ENCODE data around the gene BNC2. TPM values are rescaled to one million over a fixed set of nuclear protein-coding genes. Genes with fewer than 3 reads are reported as not detected.

The BNC2 gene
- total and polyA plus RNA-seq, 2 experiments from 2014 or later = 13.8 to 18.5 TPM

GRCh38 chr9:16413509-16414016 is 456.9 kb downstream of the BNC2 start:
- 42 to 46% methylated on average over 9 of the region's 9 CpGs for WGBS, 2 experiments (ENCODE audit: low coverage in 1 of 2, low lambda C conversion rate in 2 of 2, missing lambda C conversion rate in 2 of 2)
- H3K27ac ChIP-seq = peak overlapping the region; percentile 55

GRCh38 chr9:16412740-16413139 is 457.7 kb downstream of the BNC2 start:
- no peak overlapping the region for H3K9ac ChIP-seq
- DNase-seq = no peak

More at GRCh38 chr9:16413509-16414016, 456.9 kb downstream of the BNC2 start:
- Histone ChIP-seq H3K79me2 (ENCODE audit: insufficient read depth) (no peaks in the 10 kb centered on the region), H3K36me3 (ENCODE audit: low read depth) (no peaks in the 10 kb centered on the region), H3K9ac (no peak overlapping the region; the same call in 1 of the 2 replicates), H3K4me3 (no peak overlapping the region), H3K27me3 (replicated peaks; ENCODE audit: insufficient read depth) (no peaks in the 10 kb centered on the region), H3K4me1 (ENCODE audit: insufficient read depth) (peaks cover 50% of the 10 kb centered on the region), H4K20me1 (ENCODE audit: insufficient read depth) (no peaks in the 10 kb centered on the region), H3F3A (ENCODE audit: insufficient read depth) (peaks cover 42% of the 10 kb centered on the region), H2AFZ (no peak overlapping the region), H3K9me3 (ENCODE audit: low read depth) (no peaks in the 10 kb centered on the region), H3K4me2 (ENCODE audit: unreplicated experiment) (peak overlapping the region; percentile 13), H3K9me2 (ENCODE audit: insufficient read depth) (no peaks in the 10 kb centered on the region)
- in situ Hi-C loops (cut with MboI) = no loop called here
- DNase-seq = peak; percentile 92
- TF ChIP-seq EZH2 (IDR thresholded peaks at IDR 0.05; ENCODE audit: insufficient read depth, poor library complexity, severe bottlenecking) (no peak), EZH2phosphoT487 (IDR thresholded peaks at IDR 0.05; ENCODE audit: insufficient read depth, low read depth) (peak; percentile 90)

GRCh38 chr9:16411311-16411710 is 459.2 kb downstream of the BNC2 start:
- no peaks in the 10 kb centered on the region for H3K9me2 ChIP-seq (ENCODE audit: insufficient read depth)
- H2AFZ ChIP-seq = no peak overlapping the region
- H3K9ac ChIP-seq = no peak overlapping the region
- no peaks in the 10 kb centered on the region for H4K20me1 ChIP-seq (ENCODE audit: insufficient read depth)
- H3K36me3 ChIP-seq (ENCODE audit: low read depth) = no peaks in the 10 kb centered on the region
- H3F3A ChIP-seq (ENCODE audit: insufficient read depth) = peaks cover 24% of the 10 kb centered on the region
- no peaks in the 10 kb centered on the region for H3K79me2 ChIP-seq (ENCODE audit: insufficient read depth)
- H3K4me1 ChIP-seq (ENCODE audit: insufficient read depth) = peaks cover 34% of the 10 kb centered on the region
- no peak overlapping the region for H3K27ac ChIP-seq
- DNase-seq = no peak
- no peak overlapping the region for H3K4me2 ChIP-seq (ENCODE audit: unreplicated experiment)
- no peaks in the 10 kb centered on the region for H3K9me3 ChIP-seq (ENCODE audit: low read depth)
- no peaks in the 10 kb centered on the region for H3K27me3 ChIP-seq (replicated peaks; ENCODE audit: insufficient read depth)
- no peak overlapping the region for H3K4me3 ChIP-seq
- TF ChIP-seq EZH2 (IDR thresholded peaks at IDR 0.05; ENCODE audit: insufficient read depth, poor library complexity, severe bottlenecking) (no peak), EZH2phosphoT487 (IDR thresholded peaks at IDR 0.05; ENCODE audit: insufficient read depth, low read depth) (no peak)
- in situ Hi-C loops (cut with MboI) = no loop called here
- WGBS, 2 experiments (ENCODE audit: low coverage in 1 of 2, low lambda C conversion rate in 2 of 2, missing lambda C conversion rate in 2 of 2) = 68 to 69% methylated on average over 4 of the region's 4 CpGs

More at GRCh38 chr9:16412740-16413139, 457.7 kb downstream of the BNC2 start:
- peaks cover 46% of the 10 kb centered on the region for H3K4me1 ChIP-seq (ENCODE audit: insufficient read depth)
- no peak overlapping the region for H3K4me3 ChIP-seq
- WGBS, 2 experiments (ENCODE audit: low coverage in 1 of 2, low lambda C conversion rate in 2 of 2, missing lambda C conversion rate in 2 of 2) = 95 to 98% methylated on average over 4 of the region's 4 CpGs
- peak overlapping the region; percentile 52 for H3K4me2 ChIP-seq (ENCODE audit: unreplicated experiment)
- in situ Hi-C loops (cut with MboI) = no loop called here
- no peaks in the 10 kb centered on the region for H3K36me3 ChIP-seq (ENCODE audit: low read depth)
- H4K20me1 ChIP-seq (ENCODE audit: insufficient read depth) = no peaks in the 10 kb centered on the region
- H3K9me3 ChIP-seq (ENCODE audit: low read depth) = no peaks in the 10 kb centered on the region
- no peaks in the 10 kb centered on the region for H3K79me2 ChIP-seq (ENCODE audit: insufficient read depth)
- no peak overlapping the region for H2AFZ ChIP-seq
- peak overlapping the region; percentile 55 for H3K27ac ChIP-seq
- H3K9me2 ChIP-seq (ENCODE audit: insufficient read depth) = no peaks in the 10 kb centered on the region
- peaks cover 35% of the 10 kb centered on the region for H3F3A ChIP-seq (ENCODE audit: insufficient read depth)
- H3K27me3 ChIP-seq (replicated peaks; ENCODE audit: insufficient read depth) = no peaks in the 10 kb centered on the region
- no peak for TF ChIP-seq EZH2 (IDR thresholded peaks at IDR 0.05; ENCODE audit: insufficient read depth, poor library complexity, severe bottlenecking)
- TF ChIP-seq EZH2phosphoT487 (IDR thresholded peaks at IDR 0.05; ENCODE audit: insufficient read depth, low read depth) = no peak

GRCh38 chr9:16410601-16411280 is 459.7 kb downstream of the BNC2 start:
- no peak overlapping the region for H3K27ac ChIP-seq
- WGBS, 2 experiments (ENCODE audit: low coverage in 1 of 2, low lambda C conversion rate in 2 of 2, missing lambda C conversion rate in 2 of 2) = 52 to 55% methylated on average over 7 of the region's 7 CpGs
- H3K9me3 ChIP-seq (ENCODE audit: low read depth) = no peaks in the 10 kb centered on the region
- H3K27me3 ChIP-seq (replicated peaks; ENCODE audit: insufficient read depth) = no peaks in the 10 kb centered on the region
- H2AFZ ChIP-seq = no peak overlapping the region
- H3K79me2 ChIP-seq (ENCODE audit: insufficient read depth) = no peaks in the 10 kb centered on the region
- peak; percentile 68 for DNase-seq
- peaks cover 21% of the 10 kb centered on the region for H3F3A ChIP-seq (ENCODE audit: insufficient read depth)
- H3K4me3 ChIP-seq = no peak overlapping the region
- TF ChIP-seq EZH2phosphoT487 (IDR thresholded peaks at IDR 0.05; ENCODE audit: insufficient read depth, low read depth) (no peak), EZH2 (IDR thresholded peaks at IDR 0.05; ENCODE audit: insufficient read depth, poor library complexity, severe bottlenecking) (no peak)
- H3K36me3 ChIP-seq (ENCODE audit: low read depth) = no peaks in the 10 kb centered on the region
- peaks cover 32% of the 10 kb centered on the region for H3K4me1 ChIP-seq (ENCODE audit: insufficient read depth)
- in situ Hi-C loops (cut with MboI) = no loop called here
- no peaks in the 10 kb centered on the region for H3K9me2 ChIP-seq (ENCODE audit: insufficient read depth)
- no peak overlapping the region for H3K9ac ChIP-seq
- no peak overlapping the region for H3K4me2 ChIP-seq (ENCODE audit: unreplicated experiment)
- no peaks in the 10 kb centered on the region for H4K20me1 ChIP-seq (ENCODE audit: insufficient read depth)

Measured in GM23248 (cell line).